Endometrium (tissue), 2 donors: ENCODE results near the gene IL17B.

Source experiments
- FAIRE-seq: peaks from 2 replicates; lab custom pipeline; 2012; peaks lifted over from hg19 to GRCh38; lab: Jason Lieb, UNC
- donor health status: control.
- donor health status: control.

Gene IL17B

DNA sequence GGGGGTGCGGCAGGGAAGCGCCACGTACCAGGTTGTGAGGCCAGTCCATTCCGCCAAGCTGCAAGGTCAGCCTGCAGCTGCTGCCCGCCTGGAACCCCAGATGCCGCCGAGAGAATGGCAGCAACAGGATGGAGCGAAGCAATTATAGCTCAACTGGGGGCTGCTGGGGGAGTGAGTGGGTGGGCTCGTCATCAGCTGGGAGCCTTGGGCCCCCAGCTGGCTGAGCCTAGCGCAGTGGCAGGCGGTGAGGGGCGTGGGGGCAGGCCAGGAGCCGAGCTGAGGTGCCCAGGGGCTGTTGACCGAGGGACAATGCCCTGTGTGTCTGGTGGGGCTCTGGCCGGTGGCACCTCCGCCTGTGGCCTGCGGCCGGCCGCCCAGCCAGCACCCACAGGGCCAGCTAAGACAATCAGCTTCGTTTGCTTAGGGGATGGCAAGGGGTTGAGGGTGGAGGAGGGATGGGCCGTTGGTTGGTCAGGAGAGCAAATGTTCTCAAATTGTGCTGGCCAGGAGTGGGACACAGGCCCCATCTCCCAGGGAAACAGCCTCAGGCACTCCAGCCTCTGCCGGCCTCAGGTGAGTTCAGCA lies at the start of gene IL17B:
IL17B (minus strand) TSS at position 116 of the 585 bp plus-strand sequence; CDS start at position 49, 67 bp downstream.
- no peak for FAIRE-seq

DNA sequence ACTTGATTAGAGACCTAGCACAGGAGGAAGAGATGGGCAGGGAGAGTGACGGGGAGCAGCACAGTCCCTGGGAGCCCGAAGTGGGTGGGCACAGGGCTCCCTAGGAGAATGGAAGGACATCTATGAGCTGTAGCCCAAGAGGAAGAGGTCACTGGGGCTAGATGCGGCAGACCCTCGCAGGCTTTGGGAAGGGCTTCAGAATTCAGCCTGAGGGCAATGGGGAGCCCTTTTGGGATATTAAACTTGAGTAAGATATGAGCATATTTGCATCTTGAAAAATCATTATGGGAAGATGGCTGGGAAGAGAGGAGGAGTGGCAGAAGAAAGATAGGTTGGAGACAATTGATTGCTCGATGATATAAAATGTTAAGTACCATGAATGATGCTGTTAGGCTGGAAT lies 48.9 kb upstream of the IL17B start:
- FAIRE-seq, result no peak

DNA sequence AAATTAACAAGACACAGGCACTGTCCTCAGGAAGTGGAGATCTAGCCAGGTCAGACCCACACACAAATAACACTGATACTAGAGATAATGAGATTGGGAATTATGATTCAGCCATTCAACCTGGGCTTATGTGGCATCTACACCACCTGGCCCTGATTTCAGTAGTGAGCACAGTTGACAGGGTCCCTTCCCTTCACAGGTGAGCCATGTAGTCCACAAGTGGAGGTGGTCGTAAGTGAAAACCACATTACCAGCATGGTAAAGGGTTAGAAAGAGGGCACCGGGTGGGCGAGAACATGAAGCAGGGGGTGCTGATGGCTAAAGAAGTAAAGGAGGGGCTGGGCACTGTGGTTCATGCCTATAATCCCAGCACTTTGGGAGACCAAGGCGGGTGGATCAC lies 48.3 kb upstream of the IL17B start:
- no peak for FAIRE-seq

GRCh38 chr5:149426931-149427330 lies 47.8 kb upstream of the IL17B start:
- no peak for FAIRE-seq

- FAIRE-seq, result no peak
Measured at GRCh38 chr5:149425729-149426128, 46.6 kb upstream of the IL17B start.

DNA sequence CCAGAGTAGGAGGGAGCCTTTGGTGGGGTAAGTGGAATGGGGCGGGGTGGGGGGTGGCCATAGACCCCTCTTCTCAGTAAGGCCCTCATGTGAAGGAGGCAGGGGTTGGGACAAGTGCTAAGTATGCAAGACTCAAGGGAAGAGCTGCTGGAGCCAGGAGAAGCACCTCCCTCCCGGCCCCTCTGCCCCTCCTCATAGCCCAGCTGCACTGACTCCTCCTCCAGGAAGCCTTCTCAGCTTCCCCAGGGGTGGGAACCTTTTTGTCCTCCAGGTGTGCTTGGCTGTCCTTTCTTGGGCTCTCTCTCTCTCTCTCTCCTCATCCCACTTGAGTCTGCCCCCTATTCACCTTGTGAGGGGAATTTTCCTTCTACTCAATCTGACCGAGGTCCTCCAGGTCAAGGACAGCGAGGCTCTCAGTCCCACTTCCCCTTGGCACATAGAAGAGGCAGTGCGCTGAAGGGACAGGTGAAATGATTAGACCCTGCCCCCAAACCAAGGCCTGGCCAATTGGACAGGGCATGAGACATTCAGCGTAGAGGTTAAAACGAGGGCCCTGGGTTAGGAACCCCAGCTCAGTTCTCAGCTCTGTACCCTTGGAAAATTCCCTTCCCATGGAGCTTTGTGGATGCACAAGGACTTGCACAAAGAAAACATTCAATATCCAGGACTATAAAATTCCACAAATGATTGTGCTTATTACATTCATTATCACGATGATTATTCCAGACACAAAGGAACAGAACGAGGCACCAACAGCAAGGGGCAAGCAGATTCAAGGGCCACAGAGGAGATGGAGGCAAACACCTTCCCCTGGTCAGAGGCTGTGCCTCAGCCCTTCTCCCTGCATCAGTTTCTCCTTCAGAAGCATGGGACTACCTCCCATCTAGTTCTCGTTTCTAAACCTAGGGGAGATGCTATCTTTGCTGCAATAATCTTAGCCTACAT lies 45.6 kb upstream of the IL17B start:
- FAIRE-seq, result no peak

DNA sequence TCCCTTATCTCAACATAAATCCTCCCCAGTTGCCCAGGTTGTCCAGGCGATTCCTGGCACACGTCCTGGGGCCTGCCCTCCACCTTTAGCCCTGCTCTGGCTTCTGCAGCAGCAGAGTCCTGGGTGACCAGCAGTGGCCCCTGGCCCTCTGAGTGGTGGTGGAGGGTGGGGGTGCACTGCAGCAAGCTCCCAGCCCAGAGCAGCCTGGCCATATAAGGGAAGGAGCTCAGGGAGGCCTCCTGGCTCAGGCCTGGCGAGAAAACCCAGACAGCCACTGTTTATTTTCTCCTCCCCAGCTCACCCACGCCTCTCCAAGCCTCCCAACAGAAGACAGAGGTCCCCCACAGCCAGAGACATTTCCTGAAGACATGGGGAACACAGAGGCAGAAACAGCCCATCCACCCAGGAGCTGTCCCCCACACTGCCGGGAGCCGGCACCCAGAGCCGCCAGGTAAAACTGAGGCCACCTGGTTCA lies 44.7 kb upstream of the IL17B start:
- no peak for FAIRE-seq

DNA sequence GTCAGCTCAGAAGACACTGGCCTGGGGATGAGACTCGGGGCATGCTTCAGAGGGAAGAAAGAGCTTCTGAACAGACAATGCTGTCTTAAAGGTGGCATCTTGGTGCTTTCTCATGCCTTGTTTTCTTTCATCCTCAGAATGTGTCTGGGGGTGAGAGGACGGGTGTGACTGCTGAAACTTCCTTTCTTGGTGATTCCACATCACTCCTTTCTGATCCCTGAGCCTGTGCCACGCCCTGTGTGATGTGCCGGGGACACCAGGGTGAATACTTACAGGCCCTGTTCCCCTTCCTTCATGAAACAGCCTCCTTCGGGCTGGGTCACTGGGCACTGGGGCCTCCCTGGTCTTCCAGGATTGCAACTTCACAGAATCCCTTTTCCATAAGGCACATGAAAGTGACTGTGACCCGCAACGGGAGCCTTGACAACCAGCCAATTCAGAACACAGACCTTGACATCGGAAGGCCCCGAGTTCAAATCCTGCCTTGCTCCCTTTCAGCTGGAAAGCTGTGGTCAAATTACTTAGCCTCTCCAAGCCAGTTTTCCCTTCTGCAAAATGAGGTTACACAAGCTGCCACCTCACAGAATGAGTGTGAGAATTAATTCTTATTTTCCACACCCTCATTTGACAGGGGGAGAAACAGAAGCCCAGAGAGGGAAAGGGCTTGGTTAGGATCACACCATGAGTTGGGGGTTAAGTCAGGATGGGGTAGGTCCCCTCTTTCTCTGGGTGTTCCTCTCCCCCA lies 44.1 kb upstream of the IL17B start:
- FAIRE-seq, result no peak

DNA sequence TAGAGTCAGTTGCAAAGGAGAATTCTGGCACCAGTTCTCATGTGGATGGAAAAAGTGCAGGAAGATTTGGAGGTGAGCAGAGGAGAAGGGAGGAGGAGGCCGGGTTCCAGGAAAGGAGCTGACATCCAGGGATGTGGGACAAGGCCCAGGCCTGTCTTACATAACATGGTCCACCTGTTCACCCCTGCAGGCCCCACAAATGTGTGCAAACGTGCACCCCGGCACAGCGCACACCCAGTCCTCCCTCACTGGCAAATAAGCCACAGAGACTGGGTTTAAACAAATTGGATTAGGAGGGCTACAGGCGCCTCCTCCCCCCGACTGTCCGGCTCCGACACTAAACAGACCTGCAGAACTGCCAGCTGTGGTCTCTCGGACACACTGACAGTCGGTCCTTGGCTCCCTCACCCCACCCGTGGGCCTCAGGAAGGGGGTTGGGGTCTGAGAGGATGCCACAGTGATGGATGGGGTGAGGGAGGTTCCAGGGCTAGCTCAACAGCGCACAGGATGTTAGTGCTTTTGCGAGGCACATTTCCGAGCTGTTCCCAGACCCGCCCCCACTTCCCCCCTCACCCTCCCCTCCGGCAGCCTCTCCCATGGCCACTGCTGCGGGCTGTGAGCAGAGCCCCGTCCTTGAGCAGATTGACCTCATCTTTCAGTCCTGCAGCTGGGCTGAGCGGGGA lies 43.4 kb upstream of the IL17B start:
- no peak for FAIRE-seq

DNA sequence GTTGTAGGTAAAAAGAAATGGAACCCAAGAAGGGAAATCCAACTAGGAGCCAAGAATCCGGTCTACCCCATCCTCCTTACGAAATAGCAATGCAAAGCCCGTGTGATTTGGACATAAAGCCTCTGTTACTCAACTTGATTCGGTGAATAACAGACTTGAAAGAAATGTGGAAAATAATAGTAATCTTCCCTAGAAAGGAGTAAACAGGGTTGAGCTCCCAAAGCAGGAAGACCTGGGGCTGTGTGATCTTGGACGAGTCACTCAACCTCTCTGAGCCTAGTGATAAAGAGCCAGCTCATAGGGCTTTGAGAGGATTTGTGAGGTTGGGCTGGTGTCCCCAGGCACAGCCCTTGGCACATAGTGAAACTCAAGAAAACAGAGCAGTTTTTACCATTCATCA lies 42.7 kb upstream of the IL17B start:
- no peak for FAIRE-seq

GRCh38 chr5:149421372-149421685 lies 42.2 kb upstream of the IL17B start:
- no peak for FAIRE-seq

DNA sequence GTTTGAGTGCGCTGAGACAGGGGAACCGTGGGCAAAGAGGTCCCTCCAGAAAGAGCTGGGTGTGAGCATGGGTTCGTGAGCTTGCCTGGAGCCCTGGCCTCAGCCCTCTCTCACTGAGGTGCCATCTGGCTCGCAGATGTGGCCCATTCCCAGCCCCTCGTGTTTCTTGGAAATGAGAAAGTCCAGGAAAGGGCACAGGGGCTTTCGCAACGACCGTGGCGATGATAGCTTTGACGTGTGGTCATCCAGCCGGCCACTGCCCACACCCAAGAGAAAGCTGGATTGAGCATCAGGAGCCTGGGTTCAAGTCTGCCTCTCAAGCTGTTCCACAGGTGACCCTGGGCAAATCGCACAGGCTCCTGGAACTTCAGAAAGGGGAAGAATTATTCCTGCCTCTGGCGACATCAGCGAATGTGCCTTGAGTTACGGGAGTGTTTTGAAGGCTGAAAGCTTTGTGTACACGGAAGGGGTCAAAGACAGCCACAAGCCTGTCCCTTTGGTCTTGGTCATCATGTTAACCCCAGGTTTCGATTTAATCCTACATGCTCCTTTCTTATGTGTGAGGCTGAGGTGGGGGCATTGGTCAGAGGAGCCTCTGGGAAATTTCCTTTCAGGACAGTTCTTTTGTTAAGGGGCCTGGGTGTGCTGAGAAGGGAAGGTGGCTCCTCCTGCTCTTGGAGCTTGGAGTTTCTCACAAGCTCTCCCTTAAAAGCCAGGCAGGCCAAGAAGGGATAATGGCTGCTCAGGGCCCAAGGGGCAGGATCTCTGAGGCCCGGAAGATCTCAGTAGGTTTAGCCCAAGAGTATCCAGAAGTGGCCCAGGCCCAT lies 41.7 kb upstream of the IL17B start:
- FAIRE-seq, result no peak

GRCh38 chr5:149419859-149420544 lies 40.9 kb upstream of the IL17B start:
- peak; percentile 23 for FAIRE-seq

- FAIRE-seq, result no peak
Measured at GRCh38 chr5:149419532-149419858, 40.4 kb upstream of the IL17B start.

- no peak for FAIRE-seq
Measured at GRCh38 chr5:149418910-149419531, 39.9 kb upstream of the IL17B start.

- FAIRE-seq, result no peak
Measured at GRCh38 chr5:149417711-149418368, 38.7 kb upstream of the IL17B start.

GRCh38 chr5:149416987-149417710 lies 38.1 kb upstream of the IL17B start:
- FAIRE-seq, result peak; percentile 98

GRCh38 chr5:149415066-149415967 lies 36.2 kb upstream of the IL17B start:
- FAIRE-seq, result no peak
